ENCODE results near the gene IRF2BP1. TPM values are rescaled to one million over a fixed set of nuclear protein-coding genes. Genes with fewer than 3 reads are reported as not detected.
A peak's percentile ranks its signal among the peaks of the same experiment; 100 is the strongest.

The IRF2BP1 gene
- total RNA-seq, 1 donor from 2014 or later, result 16.9 TPM

DNA sequence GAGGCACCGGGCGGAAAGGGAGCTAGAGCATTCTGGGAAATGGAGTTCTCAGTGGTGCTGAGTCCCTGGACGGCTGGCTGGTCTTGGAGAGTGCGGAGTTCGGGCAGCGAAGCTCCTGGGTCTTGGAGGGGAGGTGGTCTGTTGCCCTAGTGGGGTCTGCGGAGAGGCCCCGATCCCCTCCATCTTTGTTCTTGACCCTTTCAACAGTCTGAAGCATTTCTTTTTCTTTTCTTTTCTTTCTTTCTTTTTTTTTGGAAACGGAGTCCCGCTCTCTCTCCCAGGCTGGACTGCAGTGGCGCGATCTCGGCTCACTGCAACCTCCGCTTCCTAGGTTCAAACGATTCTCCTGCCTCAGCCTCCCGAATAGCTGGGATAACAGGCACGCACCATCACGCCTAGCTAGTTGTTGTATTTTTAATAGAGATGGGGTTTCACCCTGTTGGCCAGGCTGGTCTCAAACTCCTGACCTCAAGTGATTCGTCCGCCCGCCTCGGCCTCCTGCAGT lies 22.6 kb downstream of the IRF2BP1 start:
- no peak for DNase-seq (ENCODE audit: low spot score)

DNA sequence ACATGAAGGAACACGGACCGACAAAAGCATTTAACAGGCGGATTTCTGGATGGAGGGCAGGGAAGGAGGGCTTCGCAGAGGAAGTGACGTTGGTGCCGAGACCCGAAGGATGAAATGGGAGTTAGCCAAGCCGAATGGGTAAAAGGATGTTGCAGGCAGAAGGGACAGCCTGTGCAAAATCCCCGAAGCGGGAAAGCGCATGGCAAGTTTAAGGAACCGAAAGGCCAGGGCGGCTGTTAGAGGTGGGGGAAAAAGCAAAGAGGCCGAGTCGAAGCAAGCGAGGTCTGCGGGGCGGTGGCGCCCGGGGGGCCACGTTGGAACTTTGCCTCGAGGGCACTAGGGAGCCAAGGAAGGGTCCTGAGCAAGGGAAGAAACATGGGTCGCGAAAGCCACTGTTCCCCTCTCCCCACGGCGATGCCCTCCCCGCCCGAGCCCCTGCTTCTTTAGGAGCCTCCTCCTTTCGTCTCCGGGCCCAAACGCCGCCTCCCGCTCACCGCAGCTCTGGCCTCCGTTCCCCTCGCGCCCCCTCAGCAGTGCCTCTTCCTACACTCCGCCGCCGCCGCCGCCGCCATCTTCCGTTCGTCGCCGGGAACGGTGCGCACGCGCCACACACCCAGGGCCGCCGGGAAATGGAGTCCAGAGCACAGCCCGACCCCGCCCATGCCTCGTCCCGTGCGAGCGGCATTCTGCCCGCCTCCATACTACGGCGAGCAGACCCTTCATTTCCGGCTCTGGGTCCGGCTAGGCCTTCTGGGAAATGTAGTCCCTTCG lies 23.2 kb downstream of the IRF2BP1 start, which contains the start of gene SYMPK:
Gene SYMPK (minus strand): TSS at position 584 of the 771 bp plus-strand sequence. CDS start 8,652 bp downstream, outside the sequence.
- DNase-seq (ENCODE audit: low spot score), result peak; percentile 99

DNA sequence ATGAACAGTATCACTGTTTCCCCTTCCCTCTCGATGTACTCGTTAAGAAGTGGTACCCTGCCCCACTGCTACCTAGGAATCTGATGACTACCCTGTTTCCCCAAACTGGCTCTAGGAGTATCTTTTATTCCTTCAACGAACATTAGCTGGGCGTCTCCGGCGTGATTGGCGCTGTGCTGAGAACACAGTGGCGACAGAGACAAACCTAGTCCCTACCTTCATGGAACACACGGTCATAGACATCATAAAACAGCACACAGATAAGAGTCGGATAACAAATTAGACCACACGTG lies 23.7 kb downstream of the IRF2BP1 start:
- no peak for DNase-seq (ENCODE audit: low spot score)

GRCh38 chr19:45860359-45861259 lies 25.3 kb downstream of the IRF2BP1 start:
- DNase-seq (ENCODE audit: low spot score), result no peak

GRCh38 chr19:45854167-45854778 lies 31.7 kb downstream of the IRF2BP1 start:
- DNase-seq (ENCODE audit: low spot score), result no peak

- no peak for DNase-seq (ENCODE audit: low spot score)
Measured at GRCh38 chr19:45852983-45853382, 33.0 kb downstream of the IRF2BP1 start.

DNA sequence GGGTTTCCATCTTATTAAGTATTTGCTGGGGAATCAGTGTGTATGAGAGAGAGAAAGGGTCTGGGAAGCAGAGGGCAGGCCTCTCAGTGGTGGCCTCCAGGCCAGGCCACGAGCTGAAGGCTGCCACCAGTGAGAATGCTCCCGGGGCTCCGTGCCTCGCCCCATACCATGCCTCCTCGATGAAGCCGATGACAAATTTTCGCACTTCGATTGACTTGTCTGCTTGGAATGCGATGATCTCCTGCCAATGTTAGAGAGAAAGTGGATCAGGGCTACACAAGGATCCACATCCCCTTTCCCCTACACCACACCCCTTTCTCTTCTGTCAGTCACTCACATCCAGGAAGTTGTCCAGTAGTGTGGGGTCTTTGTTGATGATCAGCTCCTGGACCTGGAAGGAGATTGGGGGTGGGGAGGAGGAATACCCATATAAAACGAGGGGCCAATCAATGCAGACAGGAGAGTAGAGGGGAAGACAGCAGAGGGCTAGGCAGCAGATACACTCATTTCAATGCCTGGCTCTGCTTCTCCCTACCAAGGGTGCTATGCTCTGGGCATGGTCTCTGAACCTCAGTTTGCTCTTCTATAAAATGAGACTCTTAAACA lies 33.7 kb downstream of the IRF2BP1 start:
- no peak for DNase-seq (ENCODE audit: low spot score)

GRCh38 chr19:45848922-45849321 lies 37.0 kb downstream of the IRF2BP1 start:
- no peak for DNase-seq (ENCODE audit: low spot score)

DNA sequence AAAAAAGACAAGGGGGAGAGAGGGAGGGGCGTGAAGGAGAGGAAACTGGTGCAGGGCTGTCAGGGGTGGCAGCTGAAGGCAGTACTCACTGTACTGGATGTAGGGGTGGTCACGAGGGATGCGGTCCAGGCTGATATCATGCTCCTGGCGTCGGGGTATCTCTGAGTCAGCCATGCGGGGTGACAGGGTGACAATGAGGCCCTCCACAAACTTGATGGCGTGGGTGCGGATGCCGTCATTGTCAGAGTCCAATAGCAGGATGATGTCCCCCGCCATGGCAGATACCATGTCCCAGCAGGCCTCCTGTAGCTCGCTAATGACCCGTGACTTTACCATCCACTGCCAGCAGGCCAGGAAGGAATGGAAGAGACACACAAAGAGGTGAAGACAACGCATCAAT lies 38.3 kb downstream of the IRF2BP1 start:
- DNase-seq (ENCODE audit: low spot score), result no peak

DNA sequence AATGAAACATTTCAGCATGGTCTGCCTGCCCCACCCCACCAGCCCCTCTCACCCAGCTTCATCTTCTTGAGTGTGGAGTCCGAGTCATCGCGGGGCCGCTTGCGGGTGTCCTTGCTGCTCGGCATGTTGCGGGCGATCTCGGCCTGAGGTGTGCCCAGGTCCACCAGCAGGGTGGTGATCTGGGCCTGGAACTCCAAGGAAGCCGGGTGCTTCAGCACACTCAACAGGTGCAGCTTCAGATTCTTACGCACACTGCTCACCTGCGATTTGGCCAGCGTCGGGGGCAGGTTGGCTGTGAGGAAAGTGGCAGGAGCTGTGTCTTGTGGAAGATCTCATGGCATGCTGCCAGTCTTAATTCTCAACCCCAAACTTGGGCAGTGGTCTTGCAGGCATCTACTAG lies 43.7 kb downstream of the IRF2BP1 start:
- no peak for DNase-seq (ENCODE audit: low spot score)

- no peak for DNase-seq (ENCODE audit: low spot score)
Measured at GRCh38 chr19:45834970-45835369, 51.0 kb downstream of the IRF2BP1 start.

Other genes with a start within 250 kb of the IRF2BP1 start
- 4.6 TPM for gene EML2, start 246.7 kb downstream of the IRF2BP1 start, total RNA-seq (ENCODE audit: insufficient read depth, low replicate concordance)
- 0.72 TPM for gene GIPR, start 217.9 kb downstream of the IRF2BP1 start, total RNA-seq (ENCODE audit: insufficient read depth, low replicate concordance)
- 108 TPM for gene SNRPD2, start 194.2 kb downstream of the IRF2BP1 start, total RNA-seq (ENCODE audit: insufficient read depth, low replicate concordance)
- 9.4 TPM for gene QPCTL, start 193.5 kb downstream of the IRF2BP1 start, total RNA-seq (ENCODE audit: insufficient read depth, low replicate concordance)
- 13.0 TPM for gene FBXO46, start 155.2 kb downstream of the IRF2BP1 start, total RNA-seq (ENCODE audit: insufficient read depth, low replicate concordance)
- not detected for gene MEIOSIN, start 152.7 kb downstream of the IRF2BP1 start, total RNA-seq (ENCODE audit: insufficient read depth, low replicate concordance)
- 18.8 TPM for gene SIX5, start 116.9 kb downstream of the IRF2BP1 start, total RNA-seq (ENCODE audit: insufficient read depth, low replicate concordance)
- 91.2 TPM for gene DMPK, start 103.7 kb downstream of the IRF2BP1 start, total RNA-seq (ENCODE audit: insufficient read depth, low replicate concordance)
- 23.8 TPM for gene DMWD, start 93.3 kb downstream of the IRF2BP1 start, total RNA-seq (ENCODE audit: insufficient read depth, low replicate concordance)
- not detected for gene RSPH6A, start 70.8 kb downstream of the IRF2BP1 start, total RNA-seq (ENCODE audit: insufficient read depth, low replicate concordance)
- 23.1 TPM for gene SYMPK, start 23.0 kb downstream of the IRF2BP1 start, total RNA-seq (ENCODE audit: insufficient read depth, low replicate concordance)
- gene FOXA3, start 21.8 kb downstream of the IRF2BP1 start, total RNA-seq (ENCODE audit: insufficient read depth, low replicate concordance), result not detected
- gene MYPOP, start 16.5 kb upstream of the IRF2BP1 start, total RNA-seq (ENCODE audit: insufficient read depth, low replicate concordance), result not detected
- not detected for gene NANOS2, start 28.6 kb upstream of the IRF2BP1 start, total RNA-seq (ENCODE audit: insufficient read depth, low replicate concordance)
- gene NOVA2, start 87.7 kb upstream of the IRF2BP1 start, total RNA-seq (ENCODE audit: insufficient read depth, low replicate concordance), result 6.0 TPM
- 5.8 TPM for gene CCDC61, start 109.3 kb upstream of the IRF2BP1 start, total RNA-seq (ENCODE audit: insufficient read depth, low replicate concordance)
- gene PGLYRP1, start 136.9 kb upstream of the IRF2BP1 start, total RNA-seq (ENCODE audit: insufficient read depth, low replicate concordance), result not detected
- gene IGFL4, start 154.9 kb upstream of the IRF2BP1 start, total RNA-seq (ENCODE audit: insufficient read depth, low replicate concordance), result 3.4 TPM
- gene IGFL3, start 238.5 kb upstream of the IRF2BP1 start, total RNA-seq (ENCODE audit: insufficient read depth, low replicate concordance), result not detected